Measurements from ENCODE around the gene ATP2C2. TPM values are rescaled to one million over a fixed set of nuclear protein-coding genes. Genes with fewer than 3 reads are reported as not detected.

ATP2C2 gene
- total and polyA plus RNA-seq, 2 donors (not counting 1 experiment from before 2014, with no cell fraction given), result not detected

- H3K27ac Mint-ChIP-seq, result no peak overlapping the region
- Histone ChIP-seq H3K36me3 (replicated peaks in 1 of 2; ENCODE audit: control extremely low read depth in 1 of 2, control insufficient read depth in 1 of 2, extremely low read depth in 1 of 2, insufficient read depth in 2 of 2, low read length in 1 of 2) (no peaks in the 10 kb centered on the region), H3K4me1 (ENCODE audit: control insufficient read depth in 2 of 2, insufficient read depth in 2 of 2, low read length in 2 of 2) (no peaks in the 10 kb centered on the region), H3K4me2 (replicated peaks; ENCODE audit: low read depth, low read length, poor library complexity, severe bottlenecking) (no peak overlapping the region), H4K20me1 (ENCODE audit: control insufficient read depth, insufficient read depth, low read length, poor library complexity, severe bottlenecking) (no peaks in the 10 kb centered on the region), H3K9ac (ENCODE audit: low read length) (no peak overlapping the region), H3K79me2 (ENCODE audit: control insufficient read depth, insufficient read depth, low read length) (no peaks in the 10 kb centered on the region), H3K27me3 (replicated peaks in 1 of 4; ENCODE audit: control extremely low read depth in 1 of 4, control insufficient read depth in 3 of 4, insufficient read depth in 4 of 4, low read length in 3 of 4) (no peaks in the 10 kb centered on the region), H3K27ac (ENCODE audit: low read length in 2 of 2) (no peak overlapping the region), H3K4me3 (ENCODE audit: control extremely low read depth in 1 of 5, extremely low read depth in 1 of 5, insufficient read depth in 1 of 5, low read depth in 2 of 5, low read length in 4 of 5) (no peak overlapping the region), H2AFZ (ENCODE audit: insufficient read depth, low read depth, low read length, poor library complexity, severe bottlenecking) (no peak overlapping the region), H3K9me3 (ENCODE audit: control extremely low read depth in 1 of 3, control insufficient read depth in 2 of 3, insufficient read depth in 1 of 3, low read length in 2 of 3) (peaks cover 0 to 28% (median 0%) of the 10 kb centered on the region in 3 donors)
- POLR2A ChIA-PET, result no interaction called here
- no peak for TF ChIP-seq EZH2 (IDR thresholded peaks at IDR 0.05; ENCODE audit: borderline replicate concordance, insufficient read depth, low read depth, low read length, poor library complexity, severe bottlenecking)
- TF ChIP-seq, protein P1, sequence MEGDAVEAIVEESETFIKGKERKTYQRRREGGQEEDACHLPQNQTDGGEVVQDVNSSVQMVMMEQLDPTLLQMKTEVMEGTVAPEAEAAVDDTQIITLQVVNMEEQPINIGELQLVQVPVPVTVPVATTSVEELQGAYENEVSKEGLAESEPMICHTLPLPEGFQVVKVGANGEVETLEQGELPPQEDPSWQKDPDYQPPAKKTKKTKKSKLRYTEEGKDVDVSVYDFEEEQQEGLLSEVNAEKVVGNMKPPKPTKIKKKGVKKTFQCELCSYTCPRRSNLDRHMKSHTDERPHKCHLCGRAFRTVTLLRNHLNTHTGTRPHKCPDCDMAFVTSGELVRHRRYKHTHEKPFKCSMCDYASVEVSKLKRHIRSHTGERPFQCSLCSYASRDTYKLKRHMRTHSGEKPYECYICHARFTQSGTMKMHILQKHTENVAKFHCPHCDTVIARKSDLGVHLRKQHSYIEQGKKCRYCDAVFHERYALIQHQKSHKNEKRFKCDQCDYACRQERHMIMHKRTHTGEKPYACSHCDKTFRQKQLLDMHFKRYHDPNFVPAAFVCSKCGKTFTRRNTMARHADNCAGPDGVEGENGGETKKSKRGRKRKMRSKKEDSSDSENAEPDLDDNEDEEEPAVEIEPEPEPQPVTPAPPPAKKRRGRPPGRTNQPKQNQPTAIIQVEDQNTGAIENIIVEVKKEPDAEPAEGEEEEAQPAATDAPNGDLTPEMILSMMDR (IDR thresholded peaks at IDR 0.05), result no peak
- H3K4me3 Mint-ChIP-seq, result no peak overlapping the region
- peaks cover 3% of the 10 kb centered on the region for H3K27me3 Mint-ChIP-seq
- 93% methylated on average over 13 of the region's 13 CpGs for WGBS (ENCODE audit: insufficient coverage)
- CTCF ChIA-PET, result no interaction called here
- no peaks in the 10 kb centered on the region for H3K4me1 Mint-ChIP-seq
- peaks cover 2% of the 10 kb centered on the region for H3K9me3 Mint-ChIP-seq (ENCODE audit: insufficient read depth)
- no peak for ATAC-seq (ENCODE audit: low read depth)
- intact Hi-C loops (cut with micrococcal nuclease), result no loop called here
- DNase-seq, result no peak
Observed at GRCh38 chr16:84454611-84455010, 86.3 kb downstream of the ATP2C2 start.

- H4K20me1 ChIP-seq (ENCODE audit: control insufficient read depth, insufficient read depth, low read length, poor library complexity, severe bottlenecking), result no peaks in the 10 kb centered on the region
- Mint-ChIP-seq H3K9me3 (ENCODE audit: insufficient read depth) (peaks cover 2% of the 10 kb centered on the region), H3K27me3 (peaks cover 2% of the 10 kb centered on the region), H3K27ac (no peak overlapping the region), H3K4me3 (no peak overlapping the region), H3K4me1 (no peaks in the 10 kb centered on the region)
- no peak overlapping the region for H3K4me3 ChIP-seq (ENCODE audit: control extremely low read depth in 1 of 5, extremely low read depth in 1 of 5, insufficient read depth in 1 of 5, low read depth in 2 of 5, low read length in 4 of 5)
- H3K36me3 ChIP-seq (replicated peaks in 1 of 2; ENCODE audit: control extremely low read depth in 1 of 2, control insufficient read depth in 1 of 2, extremely low read depth in 1 of 2, insufficient read depth in 2 of 2, low read length in 1 of 2), result no peaks in the 10 kb centered on the region
- POLR2A ChIA-PET, result no interaction called here
- intact Hi-C loops (cut with micrococcal nuclease), result no loop called here
- H3K27me3 ChIP-seq (replicated peaks in 1 of 4; ENCODE audit: control extremely low read depth in 1 of 4, control insufficient read depth in 3 of 4, insufficient read depth in 4 of 4, low read length in 3 of 4), result no peaks in the 10 kb centered on the region
- 93% methylated on average over 4 of the region's 9 CpGs for WGBS (ENCODE audit: insufficient coverage)
- ATAC-seq (ENCODE audit: low read depth), result no peak
- CTCF ChIA-PET, result no interaction called here
- no peak for DNase-seq
- H2AFZ ChIP-seq (ENCODE audit: insufficient read depth, low read depth, low read length, poor library complexity, severe bottlenecking), result no peak overlapping the region
- no peak for TF ChIP-seq EZH2 (IDR thresholded peaks at IDR 0.05; ENCODE audit: borderline replicate concordance, insufficient read depth, low read depth, low read length, poor library complexity, severe bottlenecking)
- TF ChIP-seq, protein P1 (IDR thresholded peaks at IDR 0.05), result no peak
- no peak overlapping the region for H3K4me2 ChIP-seq (replicated peaks; ENCODE audit: low read depth, low read length, poor library complexity, severe bottlenecking)
- peaks cover 0 to 28% (median 0%) of the 10 kb centered on the region in 3 donors for H3K9me3 ChIP-seq (ENCODE audit: control extremely low read depth in 1 of 3, control insufficient read depth in 2 of 3, insufficient read depth in 1 of 3, low read length in 2 of 3)
- no peaks in the 10 kb centered on the region for H3K79me2 ChIP-seq (ENCODE audit: control insufficient read depth, insufficient read depth, low read length)
- no peaks in the 10 kb centered on the region for H3K4me1 ChIP-seq (ENCODE audit: control insufficient read depth in 2 of 2, insufficient read depth in 2 of 2, low read length in 2 of 2)
- H3K27ac ChIP-seq (ENCODE audit: low read length in 2 of 2), result no peak overlapping the region
- H3K9ac ChIP-seq (ENCODE audit: low read length), result no peak overlapping the region
Observed at GRCh38 chr16:84455031-84455430, 86.7 kb downstream of the ATP2C2 start.

All from B cell (primary cell).